ENCODE measurements around the gene MCM10.

DNA sequence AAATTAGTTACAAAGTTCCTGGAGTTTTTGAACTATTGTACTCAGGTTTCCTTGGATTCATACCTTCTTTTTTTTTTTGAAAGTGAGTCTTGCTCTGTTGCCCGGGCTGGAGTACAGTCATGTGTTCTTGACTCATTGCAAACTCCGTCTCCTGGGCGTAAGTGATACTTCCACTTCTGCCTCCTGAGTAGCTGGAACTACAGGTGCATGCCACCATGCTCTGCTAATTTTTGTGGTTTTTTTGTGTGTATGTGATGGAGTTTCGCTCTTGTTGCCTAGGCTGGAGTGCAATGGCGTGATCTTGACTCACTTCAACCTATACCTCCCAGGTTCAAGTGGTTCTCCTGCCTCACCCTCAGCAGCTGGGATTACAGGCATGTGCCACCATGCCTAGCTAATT, 22.3 kb downstream of the MCM10 start:
- TF ChIP-seq, protein P1, sequence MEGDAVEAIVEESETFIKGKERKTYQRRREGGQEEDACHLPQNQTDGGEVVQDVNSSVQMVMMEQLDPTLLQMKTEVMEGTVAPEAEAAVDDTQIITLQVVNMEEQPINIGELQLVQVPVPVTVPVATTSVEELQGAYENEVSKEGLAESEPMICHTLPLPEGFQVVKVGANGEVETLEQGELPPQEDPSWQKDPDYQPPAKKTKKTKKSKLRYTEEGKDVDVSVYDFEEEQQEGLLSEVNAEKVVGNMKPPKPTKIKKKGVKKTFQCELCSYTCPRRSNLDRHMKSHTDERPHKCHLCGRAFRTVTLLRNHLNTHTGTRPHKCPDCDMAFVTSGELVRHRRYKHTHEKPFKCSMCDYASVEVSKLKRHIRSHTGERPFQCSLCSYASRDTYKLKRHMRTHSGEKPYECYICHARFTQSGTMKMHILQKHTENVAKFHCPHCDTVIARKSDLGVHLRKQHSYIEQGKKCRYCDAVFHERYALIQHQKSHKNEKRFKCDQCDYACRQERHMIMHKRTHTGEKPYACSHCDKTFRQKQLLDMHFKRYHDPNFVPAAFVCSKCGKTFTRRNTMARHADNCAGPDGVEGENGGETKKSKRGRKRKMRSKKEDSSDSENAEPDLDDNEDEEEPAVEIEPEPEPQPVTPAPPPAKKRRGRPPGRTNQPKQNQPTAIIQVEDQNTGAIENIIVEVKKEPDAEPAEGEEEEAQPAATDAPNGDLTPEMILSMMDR (conservative IDR thresholded peaks at IDR 0.05; ENCODE audit: low read depth, low read length): no peak
- no peak for TF ChIP-seq EZH2phosphoT487 (IDR thresholded peaks at IDR 0.05; ENCODE audit: borderline replicate concordance, low read length)

Data from PC-3 (cell line).